HepG2 (cell line): Measurements from ENCODE around the gene CA14. TPM values are rescaled to one million over a fixed set of nuclear protein-coding genes. Genes with fewer than 3 reads are reported as not detected.
A peak's percentile ranks its signal among the peaks of the same experiment; 100 is the strongest.
"Not testable (repeated sequence)": the region's sequence is repeated elsewhere in the genome, so short reads cannot be mapped to it uniquely, and the experiment has no call there.

Experiments
- ATAC-seq: fragments of 200-7000 bp; cut with Tn5 transposase; 3 replicates; pipeline ENCODE4 v1.9.1; 2020; ENCODE audit warnings: mild to moderate bottlenecking, moderate library complexity
- BruUV-seq: library from RNA; stranded (reverse); fragments of 400-500 nt; replicated peaks from 2 replicates; lab custom pipeline; 2021; lab: Mats Ljungman, UMichigan
- CTCF ChIA-PET: fragments of 300-600 bp; formaldehyde crosslinking; extraction: SDS; loops from one replicate; lab custom pipeline; 2021; ENCODE audit warnings: low total read pairs, inconsistent platforms, low intra/inter-chr PET ratio; lab: Yijun Ruan, JAX
- POLR2A ChIA-PET: fragments of 350-600 bp; sonication (Branson Sonifier 250); formaldehyde crosslinking; loops from one replicate; lab custom pipeline; 2020; ENCODE audit warnings: antibody characterized with exemption, inconsistent platforms; lab: Yijun Ruan, JAX
- DNase-seq: peaks from one replicate; pipeline ENCODE4 v3.0.0-alpha.2; 2015; ENCODE audit warnings: low spot score
- FAIRE-seq: peaks from 3 replicates; lab custom pipeline; 2011; peaks lifted over from hg19 to GRCh38; lab: Jason Lieb, UNC
- H2AFZ ChIP-seq: one replicate; pipeline ENCODE4 v1.6.1; 2011; ENCODE audit warnings: low read length, inconsistent platforms
- H3K27ac ChIP-seq: fragments of 300-600 bp; 3 replicates; pipeline ENCODE4 v1.8.0; 2011; ENCODE audit warnings: mixed run types, mild to moderate bottlenecking, mixed read lengths, low read length, inconsistent platforms; ENCODE audit not compliant: insufficient read depth; ENCODE audit errors: extremely low read length
- H3K27me3 ChIP-seq, 2 experiments: fragments of 200-600 bp in 1 of 2; 2 replicates in 1 of 2; 3 replicates in 1 of 2; pipeline versions ENCODE4 v1.6.0 to v1.8.0; 2011; ENCODE audit warnings: low read length in 2 of 2, mild to moderate bottlenecking in 2 of 2, moderate library complexity in 2 of 2, inconsistent platforms in 1 of 2; ENCODE audit not compliant: insufficient read depth in 2 of 2, control insufficient read depth in 1 of 2
- H3K36me3 ChIP-seq, 2 experiments: fragments of 200-600 bp in 1 of 2; replicated peaks in 1 of 2; 2 replicates in 1 of 2; 3 replicates in 1 of 2; pipeline versions ENCODE4 v1.5.1 to v1.8.0; 2011; ENCODE audit warnings: low read length in 2 of 2, inconsistent platforms in 1 of 2; ENCODE audit not compliant: insufficient read depth in 2 of 2, control insufficient read depth in 1 of 2
- H3K4me1 ChIP-seq: 2 replicates; pipeline ENCODE4 v1.5.1; 2012; ENCODE audit warnings: low read length, inconsistent platforms; ENCODE audit not compliant: insufficient read depth
- H3K4me2 ChIP-seq: 2 replicates; pipeline ENCODE4 v1.6.0; 2011; ENCODE audit warnings: low read depth, low read length, inconsistent platforms
- H3K4me3 ChIP-seq, 3 experiments: fragments of 200-600 bp in 1 of 3; sonication (generic), shearing (Covaris generic) in 1 of 3; replicated peaks in 1 of 3; 2 replicates each; pipeline ENCODE4 v1.5.1; 2011 to 2016; ENCODE audit warnings: low read length in 3 of 3, inconsistent platforms in 2 of 3, low read depth in 2 of 3, mild to moderate bottlenecking in 2 of 3, control low read depth in 1 of 3, mixed read lengths in 1 of 3; ENCODE audit not compliant: insufficient read depth in 1 of 3
- H3K79me2 ChIP-seq: one replicate; pipeline ENCODE4 v1.6.1; 2011; ENCODE audit warnings: low read length, inconsistent platforms; ENCODE audit not compliant: insufficient read depth
- H3K9ac ChIP-seq: 2 replicates; pipeline ENCODE4 v1.6.0; 2011; ENCODE audit warnings: mild to moderate bottlenecking, low read depth, low read length, inconsistent platforms; ENCODE audit not compliant: insufficient read depth
- H3K9me3 ChIP-seq: 2 replicates; pipeline ENCODE4 v1.5.1; 2012; ENCODE audit warnings: mild to moderate bottlenecking, low read length
- H4K20me1 ChIP-seq: 2 replicates; pipeline ENCODE4 v1.6.0; 2011; ENCODE audit warnings: inconsistent platforms, mild to moderate bottlenecking, low read length, moderate library complexity; ENCODE audit not compliant: insufficient read depth
- EP300 ChIP-seq, 3 experiments: sonication (generic) in 1 of 3; formaldehyde crosslinking in 1 of 3; IDR thresholded peaks; 2 replicates each; pipeline versions ENCODE4 v1.5.1 to v1.6.1; 2011 to 2020; ENCODE audit warnings: low read depth in 2 of 3, low read length in 2 of 3, borderline replicate concordance in 1 of 3, improper control_type of control experiment in 1 of 3, mild to moderate bottlenecking in 1 of 3, missing genetic modification reagents in 1 of 3, moderate library complexity in 1 of 3
- FOXA3 ChIP-seq: IDR thresholded peaks from 2 replicates; pipeline ENCODE4 v1.6.1; 2016; ENCODE audit warnings: missing genetic modification reagents, missing compliant biosample characterization
- FOXP1 ChIP-seq, 2 experiments: fragments of 450-650 bp in 1 of 2; IDR thresholded peaks; 2 replicates each; pipeline ENCODE4 v1.6.1; 2017 to 2018; ENCODE audit warnings: antibody characterized with exemption in 1 of 2
- SNAPC2 ChIP-seq: sonication (generic); formaldehyde crosslinking; IDR thresholded peaks from 2 replicates; pipeline ENCODE4 v1.8.1; 2022; ENCODE audit warnings: mild to moderate bottlenecking, missing genetic modification reagents
- ZFP36L2 ChIP-seq: sonication (generic); formaldehyde crosslinking; IDR thresholded peaks from 2 replicates; pipeline ENCODE4 v1.4.0; 2020; ENCODE audit warnings: missing genetic modification reagents
- ZNF121 ChIP-seq: sonication (generic); formaldehyde crosslinking; IDR thresholded peaks from 2 replicates; pipeline ENCODE4 v1.5.0; 2020; ENCODE audit warnings: mild to moderate bottlenecking, missing genetic modification reagents
- ZNF354B ChIP-seq: sonication (generic); formaldehyde crosslinking; IDR thresholded peaks from 2 replicates; pipeline ENCODE4 v1.8.0; 2022; ENCODE audit warnings: mild to moderate bottlenecking, missing genetic modification reagents
- ZNF816 ChIP-seq: sonication (generic); formaldehyde crosslinking; IDR thresholded peaks from 2 replicates; pipeline ENCODE4 v1.8.0; 2022; ENCODE audit warnings: missing genetic modification reagents, mild to moderate bottlenecking, borderline replicate concordance
- WGBS: methylation state at CpG from one replicate; pipeline ENCODE4 v1.1.6; 2017; ENCODE audit warnings: low lambda C conversion rate; 5-methylcytosine and 5-hydroxymethylcytosine counted together
- in situ Hi-C: cut with HindIII; loops from 2 replicates; pipeline ENCODE4 v1.10.0; 2017; ENCODE audit warnings: low pct_unique_long_range_greater_than_20kb; ENCODE audit not compliant: extremely low pct_ligation_motif_present
- intact Hi-C: fragments of 100-400 bp; cut with micrococcal nuclease; formaldehyde crosslinking; loops from one replicate; pipeline ENCODE4 v1.10.0; 2022; ENCODE audit not compliant: unreplicated experiment
- polyA plus RNA-seq, 8 experiments: library from polyadenylated mRNA; depleted of rRNA in 3 of 8; stranded (reverse) in 7 of 8; unstranded in 1 of 8; fragments of >200 nt; fragmentation: Illumina TruSeq in 4 of 8; extraction: Trizol in 4 of 8; gene quantifications; 2 replicates each; pipeline versions ENCODE4 v1.2.1 to v1.2.3, GENCODE V29; 2011 to 2016; ENCODE audit warnings: low read depth in 4 of 8, missing spikeins in 1 of 8, mixed read lengths in 1 of 8; ENCODE audit not compliant: insufficient read depth in 1 of 8
- total RNA-seq, 5 experiments: library from RNA; depleted of rRNA; stranded (reverse); fragments of >200 nt; fragmentation: Illumina TruSeq; extraction: Trizol; gene quantifications; 2 replicates each; pipeline ENCODE4 v1.2.3, GENCODE V29; 2016; ENCODE audit warnings: low read depth in 1 of 5

CA14 gene
- total and polyA plus RNA-seq, 2 of the 13 experiments (the other 11 are each of a cell fraction or from before 2014, with no cell fraction given): 2.4 to 8.5 TPM

DNA sequence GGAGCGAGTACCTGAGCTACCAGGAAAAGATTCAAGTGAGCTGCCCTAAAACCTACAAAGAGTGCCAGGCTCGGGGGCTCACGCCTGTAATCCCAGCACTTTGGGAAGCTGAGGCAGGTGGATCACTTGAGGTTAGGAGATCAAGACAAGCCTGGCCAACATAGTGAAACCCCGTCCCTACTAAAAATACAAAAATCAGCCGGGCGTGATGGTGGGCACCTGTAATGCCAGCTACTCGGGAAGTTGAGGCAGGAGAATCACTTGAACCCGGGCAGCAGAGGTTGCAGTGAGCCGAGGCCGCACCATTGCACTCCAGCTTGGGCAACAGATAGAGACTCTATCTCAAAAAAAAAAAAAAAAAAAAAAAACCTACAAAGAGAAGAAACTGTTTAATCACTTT lies 24.7 kb upstream of the CA14 start:
- H3K27ac ChIP-seq: not testable (repeated sequence)

DNA sequence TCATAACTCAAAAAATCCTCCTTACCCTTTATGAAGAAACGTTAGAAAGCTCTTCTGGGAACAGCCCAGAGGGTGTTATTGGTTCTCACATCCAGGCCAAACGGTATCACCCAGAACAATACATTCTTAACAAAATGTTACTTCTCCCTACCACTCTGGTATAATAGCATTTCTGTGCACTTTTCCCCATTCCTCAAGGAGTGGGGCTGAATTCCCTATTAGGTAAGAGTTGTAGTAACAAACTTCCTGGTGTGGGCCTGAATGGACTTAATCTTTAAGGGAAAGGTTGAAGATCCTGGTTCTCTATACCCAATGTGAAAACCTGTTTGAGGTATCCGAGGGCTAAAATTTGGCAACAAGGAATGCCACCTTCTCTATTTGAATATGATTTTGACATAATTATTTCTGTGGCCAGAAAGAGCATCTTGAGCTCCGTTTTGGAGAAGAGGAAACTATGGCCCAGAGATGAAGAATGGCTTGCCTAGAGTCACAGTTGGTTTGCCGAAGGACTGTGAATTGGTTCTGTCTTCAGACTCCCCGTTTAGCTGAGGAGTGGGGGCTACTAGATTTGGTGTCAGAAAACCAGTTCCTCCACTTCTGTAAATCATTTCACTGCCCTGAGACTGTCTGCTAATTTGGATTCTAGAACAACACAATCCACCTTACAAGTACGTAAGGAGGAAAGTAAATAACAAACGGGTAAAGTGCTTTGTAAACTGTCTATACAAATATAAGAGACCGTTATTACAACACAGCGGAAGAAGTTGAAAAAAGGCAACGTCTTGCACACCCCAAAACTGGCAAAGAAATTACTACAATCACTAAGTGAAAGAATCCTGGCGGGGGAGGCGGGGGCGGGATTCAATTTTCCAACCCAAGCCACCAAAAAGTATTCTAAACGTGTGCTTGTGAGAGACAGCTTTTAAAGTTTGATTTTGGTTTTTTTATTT lies 23.9 kb upstream of the CA14 start:
- FAIRE-seq: no peak

More for the DNA sequence above, 24.7 kb upstream of the CA14 start:
- CTCF ChIA-PET, FAIRE-seq, H3K4me3 ChIP-seq, BruUV-seq, H2AFZ ChIP-seq, H3K9ac ChIP-seq, H3K9me3 ChIP-seq, H4K20me1 ChIP-seq, H3K27me3 ChIP-seq, DNase-seq, in situ Hi-C loops, ATAC-seq, intact Hi-C loops: not testable (repeated sequence)
- Histone ChIP-seq H3K36me3 (peaks cover 3 to 12% of the 10 kb centered on the region in 2 experiments; a peak in 2 of 5 replicates), H3K79me2 (peaks cover 47% of the 10 kb centered on the region), H3K4me1 (peaks cover 23% of the 10 kb centered on the region), H3K4me2 (peak overlapping the region; percentile 72; the same call in 1 of the 2 replicates)
- 95% methylated on average over 10 of the region's 10 CpGs for WGBS
- TF ChIP-seq ZNF121 (CRISPR knock-in tag): 0 out of 2 replicates have a peak, but pooled peaks have one; percentile 21
- POLR2A ChIA-PET: interaction anchor here (1.6 kb wide), 1 partner anchor 91 kb away, joined by 3 read pairs; no protein-coding TSS in a partner anchor

More for the DNA sequence above, 23.9 kb upstream of the CA14 start:
- TF ChIP-seq ZNF816 (CRISPR knock-in tag) (0 out of 2 replicates have a peak, but pooled peaks have one; percentile 6), SNAPC2 (0 out of 2 replicates have a peak, but pooled peaks have one; percentile 14), FOXA3 (CRISPR knock-in tag) (peak; percentile 48; the same call in 1 of the 2 replicates), EP300 (IDR thresholded peaks at IDR 0.05; ENCODE audit: low read depth in 2 of 2, low read length in 2 of 2) (0 out of 4 replicates have a peak, but pooled peaks of 1 of the 2 experiments have one; percentile 14), EP300 (CRISPR knock-in tag; IDR thresholded peaks at IDR 0.05; ENCODE audit: borderline replicate concordance) (no peak), ZFP36L2 (CRISPR knock-in tag) (no peak), FOXP1 (IDR thresholded peaks at IDR 0.05) (no peak), FOXP1 (CRISPR knock-in tag; IDR thresholded peaks at IDR 0.05) (peak; percentile 28; the same call in 1 of the 2 replicates), ZNF354B (CRISPR knock-in tag) (no peak)
- no peak for DNase-seq
- peak overlapping the region; percentile 90 for H3K9ac ChIP-seq
- H3K36me3 ChIP-seq: peaks cover 3 to 8% of the 10 kb centered on the region in 2 experiments; a peak in 2 of 5 replicates
- peaks cover 47% of the 10 kb centered on the region for H3K79me2 ChIP-seq
- BruUV-seq: no TSS peak
- no peaks in the 10 kb centered on the region for H3K9me3 ChIP-seq
- in situ Hi-C loops: no loop called here
- no peak overlapping the region for H2AFZ ChIP-seq
- H3K4me1 ChIP-seq: peaks cover 23% of the 10 kb centered on the region
- ATAC-seq: no peak
- intact Hi-C loops: no loop called here
- ChIA-PET POLR2A (interaction anchor here (0.6 to 1.6 kb wide), 2 partner anchors 16 to 91 kb away, joined by 3 read pairs; no protein-coding TSS in a partner anchor), CTCF (interaction anchor here (1.0 kb wide), 1 partner anchor 47 kb away, joined by 3 read pairs; no protein-coding TSS in a partner anchor)
- 14% methylated on average over 15 of the region's 15 CpGs for WGBS
- peak overlapping the region; percentile 83 to 93 (median 84) for H3K4me3 ChIP-seq
- H3K27me3 ChIP-seq: no peaks in the 10 kb centered on the region; a peak in 2 of 5 replicates
- H4K20me1 ChIP-seq: no peaks in the 10 kb centered on the region
- peak overlapping the region; percentile 72 for H3K4me2 ChIP-seq
- H3K27ac ChIP-seq: peak overlapping the region; percentile 88
